SK-N-SH treated with all-trans-retinoic acid at 6 μM for 48 hours (cell line): Measurements from ENCODE around the gene VSIG1.

Experiments used
- CREB5 ChIP-seq: fragments of 250-450 bp; sonication (Bioruptor Pico); IDR thresholded peaks from 2 replicates; pipeline ENCODE4 v1.5.1; 2020; ENCODE audit warnings: low read depth, mild to moderate bottlenecking, moderate library complexity
- CSRNP3 ChIP-seq: fragments of 250-450 bp; sonication (Bioruptor Pico); IDR thresholded peaks from 2 replicates; pipeline ENCODE4 v1.5.1; 2021; ENCODE audit warnings: mild to moderate bottlenecking, moderate library complexity

GRCh38 chrX:108053218-108053617 is 8.4 kb downstream of the VSIG1 start:
- TF ChIP-seq CSRNP3 (CRISPR knock-in tag): no peak
- TF ChIP-seq CREB5 (CRISPR knock-in tag): no peak
